Measurements from ENCODE around the gene KDM4B.

- TF ChIP-seq SP1 (IDR thresholded peaks at IDR 0.05; ENCODE audit: low read depth, low read length) (no peak), MAX (IDR thresholded peaks at IDR 0.05; ENCODE audit: low read depth, low read length) (no peak), ZZZ3 (IDR thresholded peaks at IDR 0.05; ENCODE audit: control insufficient read depth, insufficient read length, low read depth) (no peak), KDM1A (IDR thresholded peaks at IDR 0.05; ENCODE audit: borderline replicate concordance) (no peak), ZBTB33 (IDR thresholded peaks at IDR 0.05) (no peak), TARDBP (IDR thresholded peaks at IDR 0.05; ENCODE audit: borderline replicate concordance) (no peak), POLR2A (IDR thresholded peaks at IDR 0.05; ENCODE audit: low read depth, low read length) (no peak), ZBTB40 (IDR thresholded peaks at IDR 0.05; ENCODE audit: borderline replicate concordance) (no peak), STAT1 (conservative IDR thresholded peaks at IDR 0.05) (no peak)
- TF ChIP-seq, protein P1, sequence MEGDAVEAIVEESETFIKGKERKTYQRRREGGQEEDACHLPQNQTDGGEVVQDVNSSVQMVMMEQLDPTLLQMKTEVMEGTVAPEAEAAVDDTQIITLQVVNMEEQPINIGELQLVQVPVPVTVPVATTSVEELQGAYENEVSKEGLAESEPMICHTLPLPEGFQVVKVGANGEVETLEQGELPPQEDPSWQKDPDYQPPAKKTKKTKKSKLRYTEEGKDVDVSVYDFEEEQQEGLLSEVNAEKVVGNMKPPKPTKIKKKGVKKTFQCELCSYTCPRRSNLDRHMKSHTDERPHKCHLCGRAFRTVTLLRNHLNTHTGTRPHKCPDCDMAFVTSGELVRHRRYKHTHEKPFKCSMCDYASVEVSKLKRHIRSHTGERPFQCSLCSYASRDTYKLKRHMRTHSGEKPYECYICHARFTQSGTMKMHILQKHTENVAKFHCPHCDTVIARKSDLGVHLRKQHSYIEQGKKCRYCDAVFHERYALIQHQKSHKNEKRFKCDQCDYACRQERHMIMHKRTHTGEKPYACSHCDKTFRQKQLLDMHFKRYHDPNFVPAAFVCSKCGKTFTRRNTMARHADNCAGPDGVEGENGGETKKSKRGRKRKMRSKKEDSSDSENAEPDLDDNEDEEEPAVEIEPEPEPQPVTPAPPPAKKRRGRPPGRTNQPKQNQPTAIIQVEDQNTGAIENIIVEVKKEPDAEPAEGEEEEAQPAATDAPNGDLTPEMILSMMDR (IDR thresholded peaks at IDR 0.05 in 2 of 3, conservative IDR thresholded peaks at IDR 0.05 in 1 of 3; ENCODE audit: control insufficient read depth in 2 of 3, extremely low read depth in 1 of 3, insufficient read depth in 1 of 3, low read depth in 3 of 3, low read length in 3 of 3): no peak
Observed at GRCh38 chr19:4990306-4990705, 21.4 kb downstream of the KDM4B start.

Data from GM12878 (cell line).